GM12891 (cell line): Measurements from ENCODE around the gene PEX7.

ENCODE experiments used
- POLR2A ChIP-seq: IDR thresholded peaks from 2 replicates; pipeline ENCODE4 v1.6.1; 2011; ENCODE audit warnings: low read depth, low read length, control low read depth
- POLR2AphosphoS5 ChIP-seq: IDR thresholded peaks from 2 replicates; pipeline ENCODE4 v1.6.1; 2011; ENCODE audit warnings: low read depth, low read length, control low read depth
- POU2F2 ChIP-seq: IDR thresholded peaks from 2 replicates; pipeline ENCODE4 v1.6.1; 2011; ENCODE audit warnings: low read depth, mild to moderate bottlenecking, control low read depth, low read length, moderate library complexity
- SPI1 ChIP-seq: IDR thresholded peaks from 2 replicates; pipeline ENCODE4 v1.6.1; 2011; ENCODE audit warnings: low read depth, low read length, control low read depth
- TAF1 ChIP-seq: IDR thresholded peaks from 2 replicates; pipeline ENCODE4 v1.6.1; 2011; ENCODE audit warnings: low read depth, low read length, control low read depth

GRCh38 chr6:136816656-136817055 is 5.7 kb upstream of the PEX7 start:
- no peak for TF ChIP-seq POLR2AphosphoS5
- no peak for TF ChIP-seq POLR2A
- no peak for TF ChIP-seq SPI1
- no peak for TF ChIP-seq TAF1
- no peak for TF ChIP-seq POU2F2
